Kasumi-1 (cell line): ENCODE data around the gene AGXT2.

Experiments used
- DNase-seq, 2 experiments: peaks; one replicate each; lab custom pipeline; 2025; lab: John Stamatoyannopoulos, UW

AGXT2 gene

DNA sequence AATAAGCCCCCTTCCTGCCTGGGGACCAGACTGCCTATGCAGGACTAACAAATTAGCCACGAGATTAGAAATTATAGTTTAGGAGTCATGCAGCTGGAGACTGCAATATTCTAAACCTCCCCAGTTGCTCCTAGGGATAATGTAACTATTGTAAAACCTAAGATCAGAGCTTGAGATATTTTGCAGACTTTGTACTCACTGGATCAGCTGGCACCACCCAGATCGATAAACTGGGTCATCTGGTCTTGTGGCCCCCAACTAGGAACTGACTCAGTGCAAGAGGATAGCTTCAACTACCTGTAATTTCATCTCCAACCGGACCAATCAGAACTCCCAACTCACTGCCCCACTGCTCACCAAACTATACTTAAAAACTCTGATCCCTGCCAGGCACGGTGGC is 80.2 kb downstream of the AGXT2 start:
- DNase-seq: no peak

GRCh38 chr5:34959323-34959722 is 88.4 kb downstream of the AGXT2 start:
- DNase-seq: no peak

DNA sequence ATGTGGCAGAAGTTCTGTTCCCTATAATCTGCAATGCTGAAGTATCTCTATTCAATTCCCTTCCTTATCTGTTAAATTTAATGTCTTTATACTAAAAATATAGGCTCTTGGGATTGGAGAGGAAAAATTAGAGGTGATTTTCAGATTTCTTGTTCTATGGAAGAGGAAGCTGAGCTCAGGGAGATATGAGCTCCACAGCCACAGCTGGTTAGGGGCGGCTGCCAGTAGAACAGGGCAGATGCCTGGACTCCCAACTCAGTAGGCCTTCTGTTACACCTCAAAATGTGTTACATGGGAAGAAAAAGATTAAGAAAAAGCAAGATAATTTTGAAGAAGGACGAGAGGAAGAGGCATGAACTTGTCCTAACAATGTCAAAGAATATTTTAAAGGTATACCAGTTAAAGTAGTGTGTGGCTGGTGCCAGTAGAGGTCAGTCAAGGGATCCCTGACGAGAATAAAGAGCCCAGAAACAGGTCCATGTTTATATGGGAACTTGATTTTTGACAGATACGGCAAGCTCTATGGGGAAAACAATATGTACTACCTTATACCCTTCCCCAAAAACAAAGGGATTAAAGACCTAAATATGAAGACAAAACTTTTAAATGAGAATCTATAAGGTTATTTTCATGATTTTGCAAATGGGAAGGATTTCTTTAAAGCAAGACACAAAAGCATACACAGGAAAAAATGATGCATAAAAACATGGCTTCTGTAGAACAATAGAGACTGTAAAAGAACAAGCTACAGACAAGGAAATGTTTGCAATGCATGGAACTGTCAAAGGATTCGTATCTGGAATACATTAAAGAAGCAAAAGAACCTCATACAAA is 89.7 kb downstream of the AGXT2 start:
- DNase-seq: peak; percentile 43 to 70

GRCh38 chr5:34957321-34957720 is 90.4 kb downstream of the AGXT2 start:
- no peak for DNase-seq
